Hematopoietic multipotent progenitor cell treated with erythropoietin and hydrocortisone succinate and interleukin-3 and kit ligand, for 17 days (in vitro differentiated cells): Measurements from ENCODE around the gene SLC9A5.

ENCODE experiments used
- DNase-seq: peaks from one replicate; pipeline ENCODE4 v3.0.0-alpha.2; 2015; ENCODE audit warnings: low spot score

The SLC9A5 gene

GRCh38 chr16:67317853-67318252 is 69.1 kb downstream of the SLC9A5 start:
- no peak for DNase-seq
